Stimulated activated CD4-positive, alpha-beta T cell treated with anti-CD3 and anti-CD28 coated beads, Interleukin-2, amount 100 ng/mL, for 24 hours (primary cell): ENCODE data around the gene NR1H3.
A peak's percentile ranks its signal among the peaks of the same experiment; 100 is the strongest.
"Not testable (repeated sequence)": the region's sequence is repeated elsewhere in the genome, so short reads cannot be mapped to it uniquely, and the experiment has no call there.

ENCODE experiments used
- DNase-seq, 2 donors: peaks; one replicate each; pipeline ENCODE4 v3.0.0-alpha.2; 2020

Gene NR1H3

DNA sequence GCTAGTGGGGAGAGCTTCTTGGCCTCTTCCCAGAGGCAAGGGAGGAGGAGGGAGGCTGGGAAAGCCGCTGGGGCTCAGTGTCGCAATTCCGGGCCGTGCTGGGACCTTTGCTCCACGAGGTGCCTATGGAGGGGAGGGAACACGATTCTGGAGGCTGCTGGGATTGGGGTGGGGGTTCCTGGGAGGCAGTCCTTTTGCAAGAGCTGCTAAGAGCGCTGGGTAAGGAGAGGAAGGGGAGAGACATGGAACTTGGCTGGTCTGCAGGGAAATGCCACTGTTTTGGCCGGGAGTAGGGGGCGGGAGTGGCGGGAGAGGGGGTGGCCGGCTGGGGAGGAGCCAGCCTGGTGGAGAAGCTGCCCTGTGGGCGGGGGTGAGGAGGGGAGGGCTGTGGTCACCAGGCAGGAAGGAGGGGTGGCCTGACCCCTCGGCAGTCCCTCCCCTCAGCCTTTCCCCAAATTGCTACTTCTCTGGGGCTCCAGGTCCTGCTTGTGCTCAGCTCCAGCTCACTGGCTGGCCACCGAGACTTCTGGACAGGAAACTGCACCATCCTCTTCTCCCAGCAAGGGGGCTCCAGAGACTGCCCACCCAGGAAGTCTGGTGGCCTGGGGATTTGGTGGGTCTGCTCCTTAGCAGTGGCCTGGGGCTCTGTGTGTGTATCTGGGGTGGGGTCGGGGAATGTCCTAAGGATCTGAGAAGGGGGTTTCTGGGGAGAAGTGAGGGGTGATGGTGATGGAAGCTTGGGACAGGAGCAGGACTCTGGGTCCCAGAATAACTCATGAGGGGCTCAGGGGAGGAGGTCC, at the start of gene NR1H3:
NR1H3 (plus strand) TSS at position 480 of the 800 bp plus-strand sequence. CDS start 1,221 bp downstream, outside the sequence.
- no peak for DNase-seq

- DNase-seq: not testable (repeated sequence)
Measured at GRCh38 chr11:47208008-47208552, 49.7 kb upstream of the NR1H3 start.

DNA sequence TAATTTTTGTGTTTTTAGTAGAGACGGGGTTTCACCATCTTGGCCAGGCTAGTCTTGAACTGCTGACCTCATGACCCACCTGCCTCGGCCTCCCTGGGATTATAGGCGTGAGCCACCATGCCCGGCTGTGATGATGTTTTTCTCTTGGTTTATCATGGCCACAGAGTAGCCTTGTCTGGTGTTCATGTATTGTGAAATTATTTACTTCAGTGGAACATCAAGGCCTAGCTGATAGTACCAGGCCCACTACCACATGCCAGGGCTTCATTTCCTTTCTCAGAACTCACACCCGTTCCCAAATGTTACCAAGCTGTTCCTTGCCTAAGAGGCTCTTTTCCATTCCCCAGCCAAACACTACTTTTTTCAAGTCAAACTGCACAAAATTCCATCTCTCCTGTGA, 49.2 kb upstream of the NR1H3 start:
- no peak for DNase-seq

DNA sequence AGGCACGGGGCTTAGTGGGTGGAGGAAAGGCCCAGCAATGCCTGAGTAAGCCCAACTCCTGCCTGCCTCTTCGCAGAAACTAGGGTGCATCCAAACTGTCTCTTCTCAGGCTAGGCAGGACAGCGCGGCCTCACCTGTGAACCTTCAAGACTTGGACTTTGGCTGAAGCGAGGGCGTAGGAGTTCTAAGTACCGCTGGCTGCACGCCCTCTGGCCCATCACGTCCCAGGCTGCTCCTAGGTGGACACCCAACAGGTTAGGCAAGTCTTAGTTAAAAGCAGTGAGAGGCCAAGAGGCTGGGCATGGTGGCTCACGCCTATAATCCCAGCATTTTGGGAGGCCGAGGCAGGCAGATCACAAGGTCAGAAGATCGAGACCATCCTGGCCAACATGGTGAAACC, 44.9 kb upstream of the NR1H3 start:
- no peak for DNase-seq

DNA sequence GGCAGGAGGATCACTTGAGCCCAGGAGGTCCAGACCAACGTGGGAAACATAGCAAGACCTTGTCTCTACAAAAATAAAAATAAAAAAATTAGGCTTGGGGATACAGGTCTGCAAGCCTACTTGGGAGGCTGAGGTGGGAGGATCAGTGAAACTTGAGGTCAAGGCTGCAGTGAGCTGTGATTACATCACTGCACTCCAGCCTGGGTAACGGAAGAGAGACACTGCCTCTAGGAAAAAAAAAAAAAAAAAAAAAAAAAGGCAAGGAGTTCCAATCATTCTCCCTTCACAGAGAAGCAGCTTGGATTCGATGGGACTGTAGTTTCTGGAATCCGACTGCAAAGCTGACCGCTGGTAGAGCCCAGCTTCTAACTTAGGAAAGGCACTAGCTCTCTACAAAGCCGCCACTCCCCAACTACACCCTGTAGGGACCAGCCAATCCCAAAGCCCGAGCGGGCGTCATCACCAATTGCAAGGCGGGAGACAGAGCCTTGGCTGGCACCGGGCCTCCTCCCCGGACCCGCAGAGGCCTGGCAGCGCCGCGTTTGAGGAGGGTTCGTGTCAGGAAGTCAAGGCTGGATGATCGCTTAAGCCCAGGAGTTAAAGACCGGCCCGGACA, 43.7 kb upstream of the NR1H3 start:
- peak; percentile 86 to 87 for DNase-seq

GRCh38 chr11:47215366-47215910, 42.4 kb upstream of the NR1H3 start:
- peak in 1 of 2 donors; percentile 17 for DNase-seq

- DNase-seq: peak; percentile 74 to 76
Measured at GRCh38 chr11:47216121-47216798, 41.5 kb upstream of the NR1H3 start.

- no peak for DNase-seq
Measured at GRCh38 chr11:47220401-47220821, 37.4 kb upstream of the NR1H3 start.

GRCh38 chr11:47222696-47223095, 35.1 kb upstream of the NR1H3 start:
- DNase-seq: no peak

DNA sequence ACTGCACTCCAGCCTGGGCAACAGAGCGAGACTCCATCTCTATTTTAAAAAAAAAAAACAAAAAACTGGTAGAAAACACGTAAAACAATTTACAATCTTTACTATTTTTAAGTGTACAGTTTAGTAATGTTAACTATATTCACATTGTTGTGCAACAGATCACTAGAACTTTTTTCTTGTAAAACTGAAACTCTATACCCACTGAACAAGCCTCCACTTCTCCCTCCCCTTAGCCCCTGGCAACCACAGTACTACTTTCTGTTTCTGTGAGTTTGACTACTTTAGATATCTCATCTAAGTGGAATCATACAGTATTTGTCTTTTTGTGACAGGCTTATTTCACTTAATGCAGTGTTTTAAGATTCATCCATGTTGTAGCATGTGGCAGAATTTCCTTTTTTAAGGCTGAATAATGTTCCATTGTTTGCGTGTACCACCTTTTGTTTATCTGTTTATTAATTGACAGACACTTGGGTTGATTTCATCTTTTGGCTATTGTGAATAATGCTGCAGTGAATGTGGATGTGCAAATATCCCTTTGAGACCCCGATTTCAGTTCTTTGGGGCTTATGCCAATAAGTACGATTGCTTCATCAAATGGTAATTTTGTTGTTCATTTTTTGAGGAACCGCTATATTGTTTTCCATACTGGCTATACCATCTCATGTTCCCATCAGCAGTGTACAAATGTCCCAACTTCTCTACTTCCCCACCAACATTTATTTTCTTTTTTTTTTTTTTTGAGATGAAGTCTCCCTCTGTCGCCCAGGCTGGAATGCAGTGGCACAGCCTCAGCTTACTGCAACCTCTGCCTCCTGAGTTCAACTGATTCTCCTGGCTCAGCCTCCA, 32.0 kb upstream of the NR1H3 start:
- DNase-seq: peak in 1 of 2 donors; percentile 40

DNA sequence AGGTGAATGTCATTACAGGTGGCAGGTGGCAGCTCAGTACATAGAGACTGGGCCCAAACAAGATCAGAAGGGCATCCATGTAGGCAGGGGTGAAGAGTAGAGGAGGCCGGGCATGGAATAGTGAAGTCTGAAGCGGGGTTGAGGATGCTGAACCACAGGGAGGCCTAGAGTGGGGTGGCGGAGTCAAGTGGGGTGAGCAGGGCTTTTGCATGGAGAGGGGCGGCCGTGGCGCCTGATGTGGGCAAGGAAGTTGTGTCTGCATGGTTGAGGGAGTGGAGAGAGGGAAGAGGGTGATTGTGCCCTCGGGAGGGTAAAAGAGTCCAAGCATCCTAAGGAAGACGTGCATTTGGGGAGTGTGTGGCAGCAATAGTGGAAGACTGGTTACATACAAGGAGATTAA, 28.6 kb upstream of the NR1H3 start:
- DNase-seq: no peak

- no peak for DNase-seq
Measured at GRCh38 chr11:47233051-47233450, 24.7 kb upstream of the NR1H3 start.

- DNase-seq: no peak
Measured at GRCh38 chr11:47233989-47234668, 23.7 kb upstream of the NR1H3 start.

- peak; percentile 42 to 44 for DNase-seq
Measured at GRCh38 chr11:47234669-47235100, 23.1 kb upstream of the NR1H3 start.

DNA sequence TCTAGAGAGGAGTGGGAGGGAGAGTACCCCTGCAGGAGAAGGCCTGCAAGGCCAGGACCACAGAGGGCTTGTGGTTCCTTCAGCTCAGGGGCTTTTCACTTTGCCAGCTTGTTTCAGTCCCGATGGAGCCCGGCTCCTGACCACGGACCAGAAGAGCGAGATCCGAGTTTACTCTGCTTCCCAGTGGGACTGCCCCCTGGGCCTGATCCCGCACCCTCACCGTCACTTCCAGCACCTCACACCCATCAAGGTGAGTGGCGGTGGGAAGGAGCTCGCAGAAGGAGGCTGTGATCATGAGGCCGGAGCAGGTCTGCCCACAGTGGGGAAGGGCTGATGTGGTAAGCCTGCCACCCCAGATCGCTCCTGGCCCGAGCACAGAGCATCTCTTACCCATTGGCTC, 22.6 kb upstream of the NR1H3 start:
- no peak for DNase-seq

- no peak for DNase-seq
Measured at GRCh38 chr11:47236482-47236881, 21.3 kb upstream of the NR1H3 start.

DNA sequence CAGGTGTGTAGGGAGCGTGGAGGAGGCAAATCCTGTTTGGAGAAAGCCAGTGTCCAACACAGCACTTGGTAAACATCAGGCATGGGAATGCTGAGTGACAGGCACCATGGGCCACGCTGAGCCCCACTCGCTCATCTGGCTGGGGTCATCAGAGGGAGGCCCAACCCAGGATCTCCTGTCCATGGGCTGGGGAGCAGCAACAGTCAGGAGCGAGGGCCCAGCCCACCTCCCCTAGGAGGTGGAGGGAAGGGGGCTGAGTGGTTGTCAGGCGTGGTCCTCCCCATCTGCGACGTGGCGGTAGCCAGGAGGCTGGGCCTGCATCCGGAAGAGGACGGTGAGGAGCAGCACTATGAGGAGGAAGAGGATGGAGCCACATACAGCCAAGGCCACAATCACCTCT, 17.9 kb upstream of the NR1H3 start:
- DNase-seq: no peak

GRCh38 chr11:47241841-47242301, 15.9 kb upstream of the NR1H3 start:
- no peak for DNase-seq

DNA sequence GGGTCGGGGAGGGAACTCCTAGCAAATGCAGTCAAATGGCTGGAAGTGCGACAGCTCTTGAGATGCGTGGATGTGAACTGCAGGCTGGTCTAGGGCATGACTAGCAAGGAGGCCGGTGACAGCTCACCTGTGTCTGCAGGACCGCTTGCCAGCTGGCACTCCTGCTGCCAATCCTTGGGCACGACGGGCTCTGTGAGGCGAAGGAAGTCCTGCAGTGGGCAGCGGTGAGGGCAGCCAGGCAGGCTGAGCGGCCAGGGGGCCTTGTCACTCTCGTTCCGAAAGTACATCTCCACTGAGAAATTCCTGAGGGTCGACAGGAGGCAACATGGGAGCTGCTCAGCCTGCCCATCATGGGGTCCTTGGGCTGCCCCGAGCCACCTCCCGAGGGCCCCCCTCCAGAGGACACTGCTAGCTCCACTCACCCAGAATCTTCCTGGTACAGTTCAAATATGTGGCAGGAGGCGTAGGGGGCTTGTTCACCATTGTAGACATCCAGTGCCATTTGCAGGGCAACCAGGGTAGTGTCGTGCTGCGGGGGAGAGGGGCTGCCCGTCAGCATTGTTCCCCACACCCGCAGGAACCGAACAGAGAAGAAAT, 15.1 kb upstream of the NR1H3 start:
- DNase-seq: no peak

DNA sequence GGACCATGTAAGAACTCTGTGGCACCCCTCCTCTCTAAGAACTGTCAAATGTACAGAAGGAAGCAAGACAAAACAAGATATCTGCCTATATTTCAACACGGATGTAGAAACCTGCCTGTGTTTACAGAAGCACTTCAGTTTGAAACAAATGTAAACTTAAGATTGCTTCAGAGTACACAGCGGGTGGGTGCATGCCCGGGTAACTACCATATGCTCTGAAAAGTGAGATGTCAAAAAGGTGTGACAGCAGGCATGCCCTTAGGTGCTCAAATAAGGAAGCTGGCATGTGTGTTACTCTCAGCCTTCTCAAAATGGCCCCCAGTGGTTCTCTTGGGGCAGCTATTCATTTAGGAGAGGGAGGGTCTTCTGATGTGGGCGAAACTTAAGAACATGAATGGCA, 14.3 kb upstream of the NR1H3 start:
- no peak for DNase-seq
